GM23338 (cell line): ENCODE measurements around the gene MAFF. TPM values are rescaled to one million over a fixed set of nuclear protein-coding genes. Genes with fewer than 3 reads are reported as not detected.

Source experiments
- ATAC-seq: fragments of 200-7000 bp; cut with Tn5 transposase; 3 replicates; pipeline ENCODE4 v1.9.1; 2020
- DNase-seq: peaks from one replicate; pipeline ENCODE4 v3.0.0-alpha.2; 2015; ENCODE audit warnings: low spot score
- H2AFZ ChIP-seq: fragments of 200-600 bp; sonication (generic); 2 replicates; pipeline ENCODE4 v1.8.0; 2016; ENCODE audit warnings: antibody characterized with exemption, mild to moderate bottlenecking, moderate library complexity
- H3F3A ChIP-seq: fragments of 200-600 bp; sonication (generic); replicated peaks from 2 replicates; pipeline ENCODE4 v1.8.0; 2017; ENCODE audit warnings: antibody characterized with exemption, mixed run types, low read depth
- H3K27ac ChIP-seq: fragments of 200-600 bp; sonication (generic); 2 replicates; pipeline ENCODE4 v1.6.1; 2016; ENCODE audit warnings: low read depth
- H3K27me3 ChIP-seq: fragments of 200-600 bp; sonication (generic); 2 replicates; pipeline ENCODE4 v1.8.0; 2016; ENCODE audit warnings: mild to moderate bottlenecking, mixed run types, moderate library complexity; ENCODE audit not compliant: insufficient read depth
- H3K36me3 ChIP-seq: fragments of 200-600 bp; sonication (generic); 2 replicates; pipeline ENCODE4 v1.8.0; 2016; ENCODE audit warnings: mild to moderate bottlenecking; ENCODE audit not compliant: insufficient read depth
- H3K4me1 ChIP-seq: fragments of 200-600 bp; sonication (generic); 2 replicates; pipeline ENCODE4 v1.8.0; 2016; ENCODE audit warnings: mild to moderate bottlenecking, moderate library complexity; ENCODE audit not compliant: insufficient read depth
- H3K4me2 ChIP-seq: fragments of 200-600 bp; sonication (generic); 2 replicates; pipeline ENCODE4 v1.7.1; 2017; ENCODE audit warnings: mixed run types
- H3K4me3 ChIP-seq: fragments of 200-600 bp; sonication (generic); 2 replicates; pipeline ENCODE4 v1.6.1; 2016; ENCODE audit warnings: mixed run types
- H3K79me2 ChIP-seq: fragments of 200-600 bp; sonication (generic); replicated peaks from 2 replicates; pipeline ENCODE4 v1.8.0; 2017; ENCODE audit warnings: mild to moderate bottlenecking; ENCODE audit not compliant: insufficient read depth
- H3K9me2 ChIP-seq: fragments of 200-600 bp; sonication (generic); 2 replicates; pipeline ENCODE4 v1.8.0; 2017; ENCODE audit not compliant: insufficient read depth
- H4K20me1 ChIP-seq: fragments of 200-600 bp; sonication (generic); replicated peaks from 2 replicates; pipeline ENCODE4 v1.8.0; 2017; ENCODE audit warnings: mild to moderate bottlenecking; ENCODE audit not compliant: insufficient read depth
- H3K27ac Mint-ChIP-seq: 2 replicates; pipeline ENCODE4 v1.8.0; 2020; ENCODE audit warnings: inconsistent platforms, mild to moderate bottlenecking, moderate library complexity, mixed read lengths
- H3K27me3 Mint-ChIP-seq: 3 replicates; pipeline ENCODE4 v1.8.0; 2022; ENCODE audit warnings: low read depth, mild to moderate bottlenecking, moderate library complexity, mixed read lengths, inconsistent platforms; ENCODE audit not compliant: insufficient read depth, poor library complexity
- H3K36me3 Mint-ChIP-seq: 3 replicates; pipeline ENCODE4 v1.8.0; 2021; ENCODE audit warnings: low read depth, mild to moderate bottlenecking, inconsistent platforms, moderate library complexity, mixed read lengths
- H3K4me1 Mint-ChIP-seq: 3 replicates; pipeline ENCODE4 v1.8.0; 2020; ENCODE audit warnings: mild to moderate bottlenecking, inconsistent platforms, mixed read lengths
- H3K4me3 Mint-ChIP-seq: 3 replicates; pipeline ENCODE4 v1.8.0; 2021; ENCODE audit warnings: moderate library complexity, mild to moderate bottlenecking, inconsistent platforms, mixed read lengths
- H3K9me3 Mint-ChIP-seq: 3 replicates; pipeline ENCODE4 v1.8.0; 2020; ENCODE audit warnings: moderate library complexity, mild to moderate bottlenecking, inconsistent platforms, mixed read lengths
- EZH2 ChIP-seq: fragments of 200-600 bp; sonication (generic); IDR thresholded peaks from one replicate; pipeline ENCODE4 v1.8.0; 2017; ENCODE audit warnings: antibody characterized with exemption, mild to moderate bottlenecking, low read depth; ENCODE audit not compliant: unreplicated experiment
- EZH2phosphoT487 ChIP-seq: fragments of 200-600 bp; sonication (generic); IDR thresholded peaks from one replicate; pipeline ENCODE4 v1.8.1; 2018; ENCODE audit warnings: antibody characterized with exemption; ENCODE audit not compliant: unreplicated experiment
- NANOG ChIP-seq: IDR thresholded peaks from 2 replicates; pipeline ENCODE4 v1.6.1; 2016; ENCODE audit warnings: antibody characterized with exemption, borderline replicate concordance
- POLR2AphosphoS5 ChIP-seq: IDR thresholded peaks from 2 replicates; pipeline ENCODE4 v1.6.1; 2016; ENCODE audit warnings: antibody characterized with exemption, low read depth
- STAT1 ChIP-seq: IDR thresholded peaks from one replicate; pipeline ENCODE4 v1.6.1; 2016; ENCODE audit warnings: antibody characterized with exemption; ENCODE audit not compliant: unreplicated experiment
- polyA plus RNA-seq: library from polyadenylated mRNA; unstranded; fragments of >200 nt; fragmentation: Nextera tagmentation; extraction: Ambion mirVana; gene quantifications from 2 replicates; pipeline ENCODE4 v1.2.1, GENCODE V29; 2016
- total RNA-seq: library from RNA; depleted of rRNA; stranded (reverse); fragments of >200 nt; shearing (Covaris generic); gene quantifications from 2 replicates; pipeline ENCODE4 v1.2.3, GENCODE V29; 2014
- TF ChIP-seq, protein P1 (sequence below): fragments of 250-450 bp; sonication (Bioruptor Pico); IDR thresholded peaks from 2 replicates; pipeline ENCODE4 v1.5.0; 2020; ENCODE audit warnings: mild to moderate bottlenecking, moderate library complexity
- TF ChIP-seq, protein P2 (sequence below): IDR thresholded peaks from one replicate; pipeline ENCODE4 v1.6.1; 2018; ENCODE audit warnings: antibody characterized with exemption; ENCODE audit not compliant: unreplicated experiment

The MAFF gene
- total and polyA plus RNA-seq, 2 experiments from 2014 or later = 2.2 to 8.9 TPM

DNA sequence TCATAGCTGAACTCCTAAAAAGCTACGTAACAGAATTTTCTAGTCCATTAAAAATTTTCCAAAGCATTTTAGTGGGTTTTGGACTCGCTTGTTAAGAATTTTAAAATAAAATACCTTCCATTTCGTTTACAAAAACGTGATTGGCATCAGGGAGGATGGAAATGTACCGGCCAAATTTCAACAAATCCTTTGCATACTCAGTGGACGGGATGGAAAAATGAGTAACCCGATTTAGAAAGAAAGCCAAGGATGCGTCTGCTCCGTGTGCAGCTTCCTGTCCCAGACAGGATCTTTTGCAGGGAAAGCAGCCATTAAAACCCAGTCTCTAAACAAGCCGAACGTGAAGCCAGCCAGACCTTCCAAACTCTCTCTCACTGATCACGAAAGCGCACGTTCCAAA lies 55.4 kb downstream of the MAFF start:
- Histone ChIP-seq H3K36me3 (no peaks in the 10 kb centered on the region), H3K4me2 (no peak overlapping the region), H3K9me2 (no peaks in the 10 kb centered on the region), H2AFZ (no peak overlapping the region), H3K27ac (peak overlapping the region; percentile 62; the same call in 1 of the 2 replicates), H3K79me2 (peaks cover 100% of the 10 kb centered on the region), H3F3A (0 out of 2 replicates have a peak, but pooled peaks cover 13% of the 10 kb centered on the region), H4K20me1 (peaks cover 37% of the 10 kb centered on the region), H3K4me3 (no peak overlapping the region), H3K4me1 (peaks cover 22% of the 10 kb centered on the region), H3K27me3 (no peaks in the 10 kb centered on the region)
- TF ChIP-seq POLR2AphosphoS5 (no peak), EZH2phosphoT487 (no peak), STAT1 (no peak), EZH2 (no peak), NANOG (no peak)
- TF ChIP-seq, protein P1, sequence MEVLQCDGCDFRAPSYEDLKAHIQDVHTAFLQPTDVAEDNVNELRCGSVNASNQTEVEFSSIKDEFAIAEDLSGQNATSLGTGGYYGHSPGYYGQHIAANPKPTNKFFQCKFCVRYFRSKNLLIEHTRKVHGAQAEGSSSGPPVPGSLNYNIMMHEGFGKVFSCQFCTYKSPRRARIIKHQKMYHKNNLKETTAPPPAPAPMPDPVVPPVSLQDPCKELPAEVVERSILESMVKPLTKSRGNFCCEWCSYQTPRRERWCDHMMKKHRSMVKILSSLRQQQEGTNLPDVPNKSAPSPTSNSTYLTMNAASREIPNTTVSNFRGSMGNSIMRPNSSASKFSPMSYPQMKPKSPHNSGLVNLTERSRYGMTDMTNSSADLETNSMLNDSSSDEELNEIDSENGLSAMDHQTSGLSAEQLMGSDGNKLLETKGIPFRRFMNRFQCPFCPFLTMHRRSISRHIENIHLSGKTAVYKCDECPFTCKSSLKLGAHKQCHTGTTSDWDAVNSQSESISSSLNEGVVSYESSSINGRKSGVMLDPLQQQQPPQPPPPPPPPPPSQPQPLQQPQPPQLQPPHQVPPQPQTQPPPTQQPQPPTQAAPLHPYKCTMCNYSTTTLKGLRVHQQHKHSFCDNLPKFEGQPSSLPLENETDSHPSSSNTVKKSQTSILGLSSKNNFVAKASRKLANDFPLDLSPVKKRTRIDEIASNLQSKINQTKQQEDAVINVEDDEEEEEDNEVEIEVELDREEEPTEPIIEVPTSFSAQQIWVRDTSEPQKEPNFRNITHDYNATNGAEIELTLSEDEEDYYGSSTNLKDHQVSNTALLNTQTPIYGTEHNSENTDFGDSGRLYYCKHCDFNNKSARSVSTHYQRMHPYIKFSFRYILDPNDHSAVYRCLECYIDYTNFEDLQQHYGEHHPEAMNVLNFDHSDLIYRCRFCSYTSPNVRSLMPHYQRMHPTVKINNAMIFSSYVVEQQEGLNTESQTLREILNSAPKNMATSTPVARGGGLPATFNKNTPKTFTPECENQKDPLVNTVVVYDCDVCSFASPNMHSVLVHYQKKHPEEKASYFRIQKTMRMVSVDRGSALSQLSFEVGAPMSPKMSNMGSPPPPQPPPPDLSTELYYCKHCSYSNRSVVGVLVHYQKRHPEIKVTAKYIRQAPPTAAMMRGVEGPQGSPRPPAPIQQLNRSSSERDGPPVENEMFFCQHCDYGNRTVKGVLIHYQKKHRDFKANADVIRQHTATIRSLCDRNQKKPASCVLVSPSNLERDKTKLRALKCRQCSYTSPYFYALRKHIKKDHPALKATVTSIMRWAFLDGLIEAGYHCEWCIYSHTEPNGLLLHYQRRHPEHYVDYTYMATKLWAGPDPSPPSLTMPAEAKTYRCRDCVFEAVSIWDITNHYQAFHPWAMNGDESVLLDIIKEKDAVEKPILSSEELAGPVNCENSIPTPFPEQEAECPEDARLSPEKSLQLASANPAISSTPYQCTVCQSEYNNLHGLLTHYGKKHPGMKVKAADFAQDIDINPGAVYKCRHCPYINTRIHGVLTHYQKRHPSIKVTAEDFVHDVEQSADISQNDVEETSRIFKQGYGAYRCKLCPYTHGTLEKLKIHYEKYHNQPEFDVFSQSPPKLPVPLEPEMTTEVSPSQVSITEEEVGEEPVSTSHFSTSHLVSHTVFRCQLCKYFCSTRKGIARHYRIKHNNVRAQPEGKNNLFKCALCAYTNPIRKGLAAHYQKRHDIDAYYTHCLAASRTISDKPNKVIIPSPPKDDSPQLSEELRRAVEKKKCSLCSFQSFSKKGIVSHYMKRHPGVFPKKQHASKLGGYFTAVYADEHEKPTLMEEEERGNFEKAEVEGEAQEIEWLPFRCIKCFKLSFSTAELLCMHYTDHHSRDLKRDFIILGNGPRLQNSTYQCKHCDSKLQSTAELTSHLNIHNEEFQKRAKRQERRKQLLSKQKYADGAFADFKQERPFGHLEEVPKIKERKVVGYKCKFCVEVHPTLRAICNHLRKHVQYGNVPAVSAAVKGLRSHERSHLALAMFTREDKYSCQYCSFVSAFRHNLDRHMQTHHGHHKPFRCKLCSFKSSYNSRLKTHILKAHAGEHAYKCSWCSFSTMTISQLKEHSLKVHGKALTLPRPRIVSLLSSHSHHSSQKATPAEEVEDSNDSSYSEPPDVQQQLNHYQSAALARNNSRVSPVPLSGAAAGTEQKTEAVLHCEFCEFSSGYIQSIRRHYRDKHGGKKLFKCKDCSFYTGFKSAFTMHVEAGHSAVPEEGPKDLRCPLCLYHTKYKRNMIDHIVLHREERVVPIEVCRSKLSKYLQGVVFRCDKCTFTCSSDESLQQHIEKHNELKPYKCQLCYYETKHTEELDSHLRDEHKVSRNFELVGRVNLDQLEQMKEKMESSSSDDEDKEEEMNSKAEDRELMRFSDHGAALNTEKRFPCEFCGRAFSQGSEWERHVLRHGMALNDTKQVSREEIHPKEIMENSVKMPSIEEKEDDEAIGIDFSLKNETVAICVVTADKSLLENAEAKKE (CRISPR knock-in tag) = no peak
- TF ChIP-seq, protein P2, sequence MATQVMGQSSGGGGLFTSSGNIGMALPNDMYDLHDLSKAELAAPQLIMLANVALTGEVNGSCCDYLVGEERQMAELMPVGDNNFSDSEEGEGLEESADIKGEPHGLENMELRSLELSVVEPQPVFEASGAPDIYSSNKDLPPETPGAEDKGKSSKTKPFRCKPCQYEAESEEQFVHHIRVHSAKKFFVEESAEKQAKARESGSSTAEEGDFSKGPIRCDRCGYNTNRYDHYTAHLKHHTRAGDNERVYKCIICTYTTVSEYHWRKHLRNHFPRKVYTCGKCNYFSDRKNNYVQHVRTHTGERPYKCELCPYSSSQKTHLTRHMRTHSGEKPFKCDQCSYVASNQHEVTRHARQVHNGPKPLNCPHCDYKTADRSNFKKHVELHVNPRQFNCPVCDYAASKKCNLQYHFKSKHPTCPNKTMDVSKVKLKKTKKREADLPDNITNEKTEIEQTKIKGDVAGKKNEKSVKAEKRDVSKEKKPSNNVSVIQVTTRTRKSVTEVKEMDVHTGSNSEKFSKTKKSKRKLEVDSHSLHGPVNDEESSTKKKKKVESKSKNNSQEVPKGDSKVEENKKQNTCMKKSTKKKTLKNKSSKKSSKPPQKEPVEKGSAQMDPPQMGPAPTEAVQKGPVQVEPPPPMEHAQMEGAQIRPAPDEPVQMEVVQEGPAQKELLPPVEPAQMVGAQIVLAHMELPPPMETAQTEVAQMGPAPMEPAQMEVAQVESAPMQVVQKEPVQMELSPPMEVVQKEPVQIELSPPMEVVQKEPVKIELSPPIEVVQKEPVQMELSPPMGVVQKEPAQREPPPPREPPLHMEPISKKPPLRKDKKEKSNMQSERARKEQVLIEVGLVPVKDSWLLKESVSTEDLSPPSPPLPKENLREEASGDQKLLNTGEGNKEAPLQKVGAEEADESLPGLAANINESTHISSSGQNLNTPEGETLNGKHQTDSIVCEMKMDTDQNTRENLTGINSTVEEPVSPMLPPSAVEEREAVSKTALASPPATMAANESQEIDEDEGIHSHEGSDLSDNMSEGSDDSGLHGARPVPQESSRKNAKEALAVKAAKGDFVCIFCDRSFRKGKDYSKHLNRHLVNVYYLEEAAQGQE = no peak
- Mint-ChIP-seq H3K4me1 (peaks cover 30% of the 10 kb centered on the region), H3K4me3 (no peak overlapping the region), H3K27ac (no peak overlapping the region; the same call in 1 of the 2 replicates), H3K27me3 (peaks cover 6% of the 10 kb centered on the region), H3K9me3 (no peaks in the 10 kb centered on the region), H3K36me3 (0 out of 3 replicates have a peak, but pooled peaks cover 2% of the 10 kb centered on the region)
- ATAC-seq = no peak
- DNase-seq = no peak
